PC-3 (cell line): ENCODE results near the gene SEMA3B.

Source experiments
- EZH2 ChIP-seq: fragments of 300-600 bp; sonication (generic); IDR thresholded peaks from one replicate; pipeline ENCODE4 v1.6.1; 2017; ENCODE audit warnings: antibody characterized with exemption, mild to moderate bottlenecking, low read length; ENCODE audit not compliant: unreplicated experiment
- EZH2phosphoT487 ChIP-seq: fragments of 300-600 bp; sonication (generic); IDR thresholded peaks from 2 replicates; pipeline ENCODE4 v1.6.1; 2018; ENCODE audit warnings: mild to moderate bottlenecking, antibody characterized with exemption, low read length, borderline replicate concordance
- TF ChIP-seq, protein P1 (sequence below): fragments of 300-600 bp; sonication (generic); conservative IDR thresholded peaks from 2 replicates; pipeline ENCODE4 v1.5.1; 2017; ENCODE audit warnings: antibody characterized with exemption, low read depth, mild to moderate bottlenecking, low read length

DNA sequence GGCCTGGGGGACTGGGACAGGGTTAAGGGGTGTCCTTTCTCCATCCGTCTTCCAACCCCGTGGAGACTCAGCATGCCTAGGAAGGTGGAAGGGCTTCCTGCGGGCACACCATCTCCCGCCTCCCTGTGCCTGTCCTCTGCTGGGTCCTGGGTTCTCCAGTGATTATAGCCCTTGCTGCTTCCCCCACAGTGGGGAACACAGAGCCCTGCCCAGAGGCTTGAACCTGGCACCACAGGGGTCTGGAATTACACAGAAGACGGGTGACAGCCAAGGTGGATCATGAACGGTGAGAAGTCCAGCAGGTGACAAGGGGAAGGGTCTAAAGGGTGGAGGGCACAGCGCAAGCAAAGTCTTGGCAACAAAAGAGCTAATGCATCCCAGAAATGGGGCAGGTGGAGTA, 6.2 kb upstream of the SEMA3B start:
- TF ChIP-seq, protein P1, sequence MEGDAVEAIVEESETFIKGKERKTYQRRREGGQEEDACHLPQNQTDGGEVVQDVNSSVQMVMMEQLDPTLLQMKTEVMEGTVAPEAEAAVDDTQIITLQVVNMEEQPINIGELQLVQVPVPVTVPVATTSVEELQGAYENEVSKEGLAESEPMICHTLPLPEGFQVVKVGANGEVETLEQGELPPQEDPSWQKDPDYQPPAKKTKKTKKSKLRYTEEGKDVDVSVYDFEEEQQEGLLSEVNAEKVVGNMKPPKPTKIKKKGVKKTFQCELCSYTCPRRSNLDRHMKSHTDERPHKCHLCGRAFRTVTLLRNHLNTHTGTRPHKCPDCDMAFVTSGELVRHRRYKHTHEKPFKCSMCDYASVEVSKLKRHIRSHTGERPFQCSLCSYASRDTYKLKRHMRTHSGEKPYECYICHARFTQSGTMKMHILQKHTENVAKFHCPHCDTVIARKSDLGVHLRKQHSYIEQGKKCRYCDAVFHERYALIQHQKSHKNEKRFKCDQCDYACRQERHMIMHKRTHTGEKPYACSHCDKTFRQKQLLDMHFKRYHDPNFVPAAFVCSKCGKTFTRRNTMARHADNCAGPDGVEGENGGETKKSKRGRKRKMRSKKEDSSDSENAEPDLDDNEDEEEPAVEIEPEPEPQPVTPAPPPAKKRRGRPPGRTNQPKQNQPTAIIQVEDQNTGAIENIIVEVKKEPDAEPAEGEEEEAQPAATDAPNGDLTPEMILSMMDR: no peak
- TF ChIP-seq EZH2phosphoT487 (no peak), EZH2 (no peak)
